Endometrial microvascular endothelial cells (primary cell): Measurements from ENCODE around the gene HIGD2B. TPM values are rescaled to one million over a fixed set of nuclear protein-coding genes. Genes with fewer than 3 reads are reported as not detected.
"Not testable (repeated sequence)": the region's sequence is repeated elsewhere in the genome, so short reads cannot be mapped to it uniquely, and the experiment has no call there.

Experiments
- in situ Hi-C: cut with HindIII; loops from 2 replicates; pipeline ENCODE4 v1.10.0; 2017; ENCODE audit warnings: low sequenced_read_pairs, low pct_unique_long_range_greater_than_20kb; ENCODE audit errors: inconsistent ontology term
- total RNA-seq: library from RNA; depleted of rRNA; stranded (reverse); fragments of >200 nt; gene quantifications from one replicate; pipeline ENCODE4 v1.2.3, GENCODE V29; 2015; ENCODE audit errors: inconsistent ontology term

The HIGD2B gene, protein sequence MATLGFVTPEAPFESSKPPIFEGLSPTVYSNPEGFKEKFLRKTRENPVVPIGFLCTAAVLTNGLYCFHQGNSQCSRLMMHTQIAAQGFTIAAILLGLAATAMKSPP
- not detected for total RNA-seq

DNA sequence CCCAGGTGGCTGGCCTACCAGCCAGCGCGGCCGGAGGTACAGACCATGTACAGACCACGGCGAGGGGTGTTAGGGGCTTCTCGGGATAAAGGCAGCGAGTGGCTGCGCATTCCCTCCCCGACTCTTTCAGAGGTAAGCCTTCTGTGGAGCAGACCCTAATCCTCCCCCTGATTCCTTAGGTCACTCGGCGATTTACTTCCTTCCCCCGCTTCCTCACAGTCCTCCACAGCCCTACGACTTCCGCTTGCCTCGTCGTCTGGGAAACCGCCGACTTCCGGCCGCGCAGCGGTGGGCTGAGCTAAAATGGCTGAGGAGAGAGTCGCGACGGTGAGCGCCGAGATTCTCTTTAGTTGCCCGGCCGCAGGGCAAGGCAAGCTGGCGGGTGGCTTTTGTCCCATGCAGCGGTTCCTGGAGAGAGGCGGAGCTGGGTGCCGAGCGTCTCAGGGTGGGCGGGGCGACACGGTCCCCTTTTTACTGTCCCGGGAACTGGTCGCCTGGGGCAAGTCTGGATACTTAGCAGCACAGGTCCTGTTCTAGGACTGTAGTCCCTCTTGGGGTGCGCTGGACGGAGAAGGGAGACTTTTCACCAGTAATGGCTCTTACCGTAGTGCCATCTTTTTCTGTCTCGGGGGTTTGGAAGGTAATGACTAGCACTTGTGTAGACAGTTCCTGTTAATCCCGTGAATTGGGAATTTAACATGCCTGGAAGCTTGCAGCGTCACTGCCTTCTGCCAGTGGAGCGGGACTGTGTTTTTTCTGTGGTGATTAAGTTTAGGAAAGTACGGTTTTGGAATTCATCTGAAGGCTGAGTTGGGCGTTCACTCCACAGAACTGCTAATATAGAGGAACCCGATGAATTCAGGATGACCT is at the start of gene HIGD2B, which contains the start of gene BBS4:
Gene HIGD2B, minus strand, starts transcription at position 258 of the 870 bp plus-strand sequence. CDS start 9,808 bp downstream, outside the sequence.
Gene BBS4, plus strand, starts transcription at position 283 of the 870 bp plus-strand sequence. Its CDS starts 21 bp downstream, at position 304.
- in situ Hi-C loops = no loop called here

DNA sequence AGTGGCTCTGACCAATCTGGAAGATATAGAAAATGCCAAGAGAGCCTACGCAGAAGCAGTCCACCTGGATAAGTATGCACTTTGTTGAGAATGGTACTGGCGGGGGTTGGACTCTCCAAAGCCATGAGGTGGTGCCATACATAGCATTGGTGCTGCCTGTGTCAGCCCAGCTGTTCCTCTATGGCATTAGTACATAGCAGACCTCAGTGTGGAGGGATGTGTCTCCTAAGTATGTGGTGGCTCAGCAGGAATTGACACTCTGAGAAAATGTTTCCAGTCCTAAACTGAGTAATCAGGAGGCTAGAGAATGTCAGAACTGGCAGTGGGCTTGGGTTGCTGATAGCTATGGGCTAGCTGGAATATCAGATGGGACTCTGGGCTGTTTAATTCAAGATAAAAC is 49.1 kb upstream of the HIGD2B start:
- in situ Hi-C loops = no loop called here

DNA sequence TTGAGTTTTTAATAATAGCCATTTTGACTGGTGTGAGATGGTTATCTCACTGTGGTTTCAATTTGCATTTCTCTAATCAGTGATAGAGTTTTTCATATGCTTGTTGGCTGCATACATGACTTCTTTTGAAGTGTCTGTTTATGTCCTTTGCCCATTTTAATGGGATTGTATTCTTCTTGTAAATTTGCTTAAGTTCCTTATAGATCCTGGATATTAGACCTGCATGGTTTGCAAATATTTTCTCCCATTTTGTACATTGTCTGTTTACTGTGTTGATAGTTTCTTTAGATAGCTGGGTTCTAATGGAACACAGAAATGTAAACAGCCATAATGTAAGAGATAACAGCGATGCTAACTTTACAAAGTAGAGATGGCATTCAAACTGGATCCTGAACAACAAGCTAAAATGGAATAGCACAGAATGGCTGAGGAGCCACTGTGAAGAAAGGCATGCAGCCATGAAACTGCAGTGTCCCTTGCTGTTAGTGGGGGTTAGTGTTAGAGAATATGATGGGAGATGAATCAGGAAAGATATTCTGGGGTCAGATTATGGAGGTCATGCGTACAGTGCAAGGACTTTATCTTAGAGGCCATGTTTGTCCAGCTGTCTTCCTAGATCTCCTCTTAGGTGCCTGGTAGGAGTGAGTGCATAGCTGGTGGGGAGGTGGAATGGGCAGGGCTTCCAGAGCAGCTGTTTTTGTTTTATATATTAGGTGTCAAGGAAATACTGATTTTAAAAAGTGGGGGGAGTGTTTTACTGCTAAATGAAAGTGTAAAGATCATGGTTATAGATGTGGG is 48.2 kb upstream of the HIGD2B start:
- in situ Hi-C loops = no loop called here

DNA sequence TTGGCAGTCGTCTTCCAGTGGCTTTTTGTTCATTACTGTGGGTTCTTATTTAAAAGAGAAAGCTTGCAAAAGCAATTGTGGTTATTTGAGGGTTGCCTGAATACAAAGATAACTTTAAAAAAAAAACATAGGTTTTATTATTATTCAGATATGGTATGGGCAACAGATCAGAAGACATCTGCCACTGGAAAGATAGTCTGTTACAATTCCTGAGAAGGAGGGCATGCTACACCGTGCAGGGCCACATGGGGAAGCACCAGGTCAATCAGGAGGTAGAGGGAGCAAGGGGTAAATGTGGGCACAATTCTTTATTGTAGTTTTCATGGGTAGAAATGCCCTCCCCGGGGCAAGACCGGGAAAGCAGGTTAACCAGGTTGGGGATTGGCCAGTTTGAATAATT is 46.5 kb upstream of the HIGD2B start:
- in situ Hi-C loops = no loop called here

DNA sequence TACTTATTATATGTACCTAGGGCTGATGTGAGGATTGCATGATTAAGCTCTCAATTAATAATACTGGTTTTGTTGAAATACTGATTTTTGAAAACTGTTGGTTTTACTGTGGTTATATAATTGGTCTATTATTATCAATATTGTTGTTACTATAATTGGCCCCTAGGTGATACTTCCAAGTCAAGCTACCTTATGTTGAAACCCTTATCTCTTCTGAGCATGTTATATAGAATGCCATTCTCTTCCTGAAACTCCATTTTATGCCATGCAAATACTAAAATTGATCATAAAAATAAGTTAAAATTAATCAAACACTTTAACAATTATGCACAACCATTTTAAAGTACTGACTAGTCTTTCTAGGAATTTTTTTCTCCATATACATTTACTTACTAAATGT is 46.1 kb upstream of the HIGD2B start:
- in situ Hi-C loops = no loop called here

DNA sequence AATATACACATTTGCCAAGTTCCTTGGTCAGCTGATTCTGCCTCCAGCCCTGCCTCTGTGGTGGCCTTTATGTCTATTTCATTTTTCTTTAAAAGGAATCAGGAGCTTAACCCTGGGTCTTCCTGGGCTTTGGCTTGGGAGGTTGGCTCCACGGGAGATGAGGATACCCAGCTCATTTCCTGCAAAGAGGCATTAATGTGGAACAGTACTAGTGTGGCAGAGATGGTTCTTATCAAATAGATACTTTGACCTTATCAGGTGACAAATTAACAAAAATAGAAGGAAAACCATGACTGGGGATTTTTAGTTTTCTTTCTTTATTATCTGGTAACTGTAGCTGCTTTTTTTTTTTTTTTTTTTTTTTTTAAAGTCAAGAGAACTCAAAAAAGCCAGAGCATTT is 42.8 kb upstream of the HIGD2B start:
- in situ Hi-C loops = no loop called here

DNA sequence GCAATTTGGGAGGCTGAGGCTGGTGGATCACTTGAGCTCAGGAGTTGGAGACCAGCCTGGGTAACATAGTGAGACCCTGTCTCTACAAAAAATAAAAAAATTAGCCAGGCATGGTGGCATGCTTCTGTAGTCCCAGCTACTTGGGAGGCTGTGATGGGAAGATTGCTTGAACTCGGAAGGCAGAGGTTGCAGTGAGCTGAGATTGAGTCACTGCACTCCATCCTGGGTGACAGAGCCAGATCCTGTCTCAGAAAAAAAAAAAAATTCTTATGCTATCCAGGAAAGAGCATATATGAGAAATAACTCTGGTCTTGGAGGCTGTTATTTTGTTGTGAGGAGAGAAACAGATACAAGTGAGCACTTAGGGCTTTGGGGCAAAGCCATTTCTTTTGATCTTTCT is 42.3 kb upstream of the HIGD2B start:
- in situ Hi-C loops = not testable (repeated sequence)

DNA sequence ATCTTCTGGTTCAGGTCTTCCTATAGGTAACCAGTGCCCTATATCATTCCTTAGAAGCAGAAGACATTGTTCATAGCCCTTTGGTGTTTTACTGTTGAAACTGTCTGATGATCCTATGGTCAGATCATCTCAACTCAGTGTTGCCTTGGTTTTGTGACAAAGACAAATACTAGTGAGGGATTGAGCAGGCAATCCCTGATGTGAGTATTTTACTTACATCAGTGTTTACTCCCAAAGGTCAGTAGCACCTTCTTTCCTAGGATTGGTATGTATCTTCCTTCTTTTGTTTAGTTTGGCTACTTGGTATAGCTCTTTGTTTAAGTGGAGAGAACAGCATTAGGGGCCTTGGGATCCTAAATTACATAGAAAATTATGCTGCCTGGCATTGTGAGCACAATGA is 41.2 kb upstream of the HIGD2B start:
- in situ Hi-C loops = no loop called here

DNA sequence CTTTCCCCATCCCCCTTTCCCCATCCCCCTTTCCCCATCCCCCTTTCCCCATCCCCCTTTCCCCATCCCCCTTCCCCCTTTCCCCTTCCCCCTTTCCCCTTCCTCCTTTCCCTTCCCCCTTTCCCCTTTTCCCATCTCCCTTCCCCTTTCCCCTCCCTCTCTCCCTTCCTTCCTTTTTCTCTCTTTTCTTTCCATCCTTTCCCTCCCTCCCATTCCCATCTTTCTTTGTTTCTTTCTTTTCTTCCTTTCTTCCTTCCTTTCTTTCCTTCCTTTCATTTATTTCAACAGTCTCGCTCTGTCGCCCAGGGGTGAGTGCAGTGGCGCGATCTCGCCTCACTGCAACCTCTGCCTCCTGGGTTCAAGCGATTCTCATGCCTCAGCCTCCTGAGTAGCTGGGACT is 39.9 kb upstream of the HIGD2B start:
- in situ Hi-C loops = not testable (repeated sequence)

DNA sequence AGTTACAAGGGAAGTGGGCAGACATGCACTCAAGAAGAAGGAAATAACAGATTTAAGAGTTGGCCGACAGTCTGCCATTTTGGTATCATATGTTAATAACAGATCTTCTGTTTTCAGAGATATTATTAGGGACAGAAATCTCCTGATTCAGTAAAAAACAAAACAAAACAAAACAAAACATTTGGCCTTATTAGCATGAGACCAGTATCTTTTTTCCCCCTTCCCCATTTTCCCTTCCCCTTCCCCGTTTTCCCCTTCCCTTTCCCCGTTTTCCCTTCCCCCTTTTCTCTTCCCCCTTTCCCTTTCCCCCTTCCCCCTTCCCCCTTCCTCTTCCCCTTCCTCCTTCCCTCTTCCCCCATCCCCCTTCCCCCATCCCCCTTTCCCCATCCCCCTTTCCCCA is 39.5 kb upstream of the HIGD2B start:
- in situ Hi-C loops = no loop called here

DNA sequence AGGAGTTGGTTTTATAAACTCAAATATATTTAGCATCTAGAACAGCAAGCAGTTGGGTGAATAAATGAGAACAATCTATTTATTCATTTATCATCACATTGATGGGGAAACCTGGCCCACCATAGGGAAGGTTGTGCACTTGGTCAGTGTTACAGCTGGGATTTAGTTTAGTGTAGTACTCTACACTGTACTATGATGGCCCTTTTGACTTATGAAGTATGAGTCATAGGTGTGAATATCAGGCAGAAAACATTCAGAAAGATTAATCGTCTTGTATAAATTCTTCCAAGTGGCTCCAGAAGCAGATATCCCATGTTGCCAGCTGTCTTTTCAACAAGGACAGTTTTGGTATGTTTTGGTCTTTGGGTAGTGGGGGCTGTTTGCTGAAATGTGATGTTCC is 38.0 kb upstream of the HIGD2B start:
- in situ Hi-C loops = no loop called here

DNA sequence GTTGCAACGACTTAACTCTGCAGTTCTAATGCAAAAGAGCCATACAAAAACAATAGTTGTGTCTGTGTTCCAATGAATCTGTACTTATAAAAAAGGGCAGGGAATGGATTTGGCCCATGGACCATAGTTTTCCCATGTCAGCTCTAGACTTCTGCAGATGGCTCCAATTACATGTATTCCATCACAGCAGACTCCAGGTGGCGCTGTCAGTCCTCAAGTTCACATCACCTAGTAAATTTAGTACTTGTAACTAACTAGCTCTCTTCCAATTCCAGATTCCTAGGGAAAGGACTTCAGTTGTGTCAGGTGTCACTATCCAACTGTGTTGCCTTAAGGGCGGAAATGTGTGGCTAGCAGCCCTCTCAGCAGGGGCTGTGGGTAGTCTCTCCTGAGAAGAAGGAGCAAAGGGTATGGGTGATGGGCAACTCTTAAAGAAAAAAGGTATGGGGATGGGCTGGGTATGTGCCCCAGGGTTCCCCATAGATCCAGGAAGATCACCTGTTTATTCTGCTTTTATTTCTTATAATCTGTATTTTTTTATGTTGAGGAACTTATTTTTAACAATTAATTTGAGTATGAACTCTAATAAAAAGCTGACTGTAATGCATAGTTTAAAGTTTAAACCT is 36.2 kb upstream of the HIGD2B start:
- in situ Hi-C loops = no loop called here

DNA sequence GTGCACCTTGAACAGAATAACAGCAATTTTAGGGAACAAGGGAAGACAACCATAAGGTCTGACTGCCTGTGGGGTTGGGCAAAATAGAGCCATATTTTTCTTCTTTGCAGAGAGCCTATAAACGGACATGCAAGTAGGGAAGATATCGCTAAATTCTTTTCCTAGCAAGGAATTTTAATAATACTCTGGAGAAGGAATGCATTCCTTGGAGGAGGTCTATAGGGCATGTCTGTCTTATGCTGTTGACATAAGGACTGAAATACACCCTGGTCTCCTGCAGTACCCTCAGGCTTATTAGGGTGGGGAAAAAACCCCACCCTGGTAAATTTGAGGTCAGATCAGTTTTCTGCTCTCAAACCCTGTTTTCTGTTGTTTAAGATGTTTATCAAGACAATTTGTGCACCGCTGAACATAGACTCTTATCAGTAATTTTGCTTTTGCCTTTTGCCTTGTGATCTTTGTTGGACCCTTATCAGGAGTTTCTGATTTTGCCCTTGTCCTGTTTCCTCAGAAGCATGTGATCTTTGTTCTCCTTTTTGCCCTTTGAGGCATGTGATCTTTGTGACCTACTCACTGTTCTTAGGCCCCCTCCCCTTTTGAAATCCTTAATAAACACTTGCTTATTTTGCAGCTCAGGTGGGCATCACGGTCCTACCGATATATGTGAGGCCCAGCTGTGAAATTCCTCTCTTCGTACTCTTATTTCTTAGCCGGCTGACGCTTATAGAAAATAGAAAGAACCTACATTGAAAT is 22.7 kb upstream of the HIGD2B start:
- in situ Hi-C loops = not testable (repeated sequence)

DNA sequence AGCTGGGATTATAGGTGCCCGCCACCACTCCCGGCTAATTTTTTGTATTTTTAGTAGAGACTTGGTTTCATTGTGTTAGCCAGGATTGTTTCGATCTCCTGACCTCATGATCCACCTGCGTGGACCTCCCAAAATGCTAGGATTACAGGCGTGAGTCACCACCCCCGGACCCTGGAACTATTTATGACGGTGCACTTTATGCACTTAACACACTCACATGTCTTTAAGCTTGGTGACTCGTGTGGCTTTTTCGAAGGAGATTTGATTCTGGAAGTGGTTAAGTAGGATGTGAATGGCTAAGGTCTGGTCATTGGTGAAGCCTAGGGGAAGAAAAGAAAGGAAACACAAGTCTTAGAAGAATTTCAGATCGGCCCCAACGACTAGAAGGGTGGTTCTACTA is 20.3 kb upstream of the HIGD2B start:
- in situ Hi-C loops = no loop called here

DNA sequence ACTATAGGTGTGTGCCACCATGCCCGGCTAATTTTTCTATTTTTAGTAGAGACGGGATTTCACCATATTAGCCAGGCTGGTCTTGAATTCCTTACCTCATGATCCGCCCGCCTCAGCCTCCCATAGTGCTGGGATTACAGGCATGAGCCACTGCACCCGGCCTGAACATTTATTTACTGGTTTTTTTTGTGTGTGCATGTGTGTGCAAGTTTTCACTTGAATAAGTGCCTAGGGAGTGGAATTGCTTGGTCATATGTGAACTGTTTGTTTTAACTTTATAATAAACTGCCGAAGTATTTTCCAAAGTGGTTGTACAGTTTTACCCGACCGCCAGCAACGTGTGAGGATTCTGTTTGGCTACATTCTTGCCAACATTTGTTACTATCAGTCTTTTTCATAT is 14.1 kb upstream of the HIGD2B start:
- in situ Hi-C loops = no loop called here

DNA sequence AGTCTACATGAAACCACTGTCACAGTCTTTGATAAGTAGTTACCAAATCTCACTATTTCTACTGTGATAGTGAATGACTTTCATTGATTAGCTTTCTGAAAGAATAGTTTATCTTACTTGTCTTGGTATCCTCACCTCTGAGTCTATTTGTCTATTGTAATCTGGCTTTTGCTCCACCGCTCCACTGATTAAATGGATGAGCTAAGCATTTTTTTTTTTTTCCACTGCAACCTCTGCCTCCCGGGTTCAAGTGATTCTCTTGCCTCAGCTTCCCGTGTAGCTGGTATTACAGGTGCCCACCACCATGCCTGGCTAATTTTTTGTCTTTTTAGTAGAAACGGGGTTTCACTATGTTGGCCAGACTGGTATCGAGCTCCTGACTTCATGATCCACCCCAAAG is 13.0 kb upstream of the HIGD2B start:
- in situ Hi-C loops = no loop called here

DNA sequence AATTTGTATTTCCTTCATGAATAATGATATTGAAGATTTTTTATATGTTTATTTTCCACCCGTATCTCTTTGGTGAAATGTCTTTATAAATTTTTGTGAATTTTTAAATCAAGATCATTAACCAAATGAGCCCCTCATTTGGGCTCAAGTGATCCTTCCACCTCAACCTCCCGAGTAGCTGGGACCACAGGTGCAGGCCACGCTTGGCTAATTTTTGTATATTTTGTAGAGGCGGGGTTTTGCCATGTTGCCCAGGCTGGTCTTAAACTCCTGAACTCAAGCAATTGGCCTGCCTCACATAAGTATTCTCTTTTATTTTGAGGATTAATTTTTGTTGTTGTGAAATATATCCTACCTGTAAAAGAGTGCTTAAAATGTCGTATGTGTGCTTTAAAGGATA is 5.0 kb upstream of the HIGD2B start:
- in situ Hi-C loops = no loop called here

DNA sequence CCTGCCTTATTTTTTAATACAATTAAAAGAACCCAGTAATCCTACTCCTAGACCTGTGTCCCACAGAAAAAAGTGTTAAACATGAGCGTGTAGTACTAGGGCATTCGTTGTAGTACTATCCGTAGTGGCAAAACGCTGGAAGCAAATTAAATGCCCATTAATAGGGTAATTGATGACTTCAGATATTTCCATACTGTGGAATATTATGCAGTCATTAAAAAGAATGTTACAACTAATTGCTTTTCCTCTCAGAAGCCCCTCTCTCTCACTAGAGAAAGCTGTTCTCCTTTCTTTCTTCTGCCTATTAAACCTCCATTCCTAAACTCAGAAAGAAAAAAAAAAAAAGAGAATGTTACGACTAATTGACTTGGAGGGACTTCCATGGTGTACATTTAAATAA is 2.7 kb upstream of the HIGD2B start:
- in situ Hi-C loops = no loop called here
